GM18868 (cell line): ENCODE data around the gene SENP2.
"Not testable (repeated sequence)": the region's sequence is repeated elsewhere in the genome, so short reads cannot be mapped to it uniquely, and the experiment has no call there.

Source experiments
- ATAC-seq: cut with Tn5 transposase; IDR thresholded peaks from one replicate; pipeline ENCODE4 v1.9.1; 2021; ENCODE audit warnings: mild to moderate bottlenecking, moderate library complexity; ENCODE audit not compliant: unreplicated experiment

Gene SENP2

GRCh38 chr3:185585518-185585858 is 607 bp upstream of the SENP2 start:
- no peak for ATAC-seq

DNA sequence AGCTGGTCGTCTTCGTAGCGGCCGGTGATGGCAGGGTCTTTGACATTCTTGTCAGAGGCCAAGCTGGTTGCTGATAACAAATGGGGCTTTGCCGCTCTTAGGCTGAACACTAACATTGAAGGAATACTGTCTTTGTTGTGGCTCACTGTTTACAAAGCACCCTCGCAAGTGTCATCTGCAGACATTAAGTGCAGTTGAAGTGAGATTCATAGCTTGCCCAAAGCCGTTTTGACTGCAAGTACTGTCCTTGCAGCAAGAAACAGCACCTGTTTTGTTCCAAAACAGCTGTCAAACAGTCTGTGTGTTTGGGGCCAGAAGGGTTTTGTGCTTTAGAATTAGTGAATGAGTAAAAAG is 568 bp downstream of the SENP2 start:
- no peak for ATAC-seq

GRCh38 chr3:185594073-185594472 is 8.0 kb downstream of the SENP2 start:
- ATAC-seq = no peak

DNA sequence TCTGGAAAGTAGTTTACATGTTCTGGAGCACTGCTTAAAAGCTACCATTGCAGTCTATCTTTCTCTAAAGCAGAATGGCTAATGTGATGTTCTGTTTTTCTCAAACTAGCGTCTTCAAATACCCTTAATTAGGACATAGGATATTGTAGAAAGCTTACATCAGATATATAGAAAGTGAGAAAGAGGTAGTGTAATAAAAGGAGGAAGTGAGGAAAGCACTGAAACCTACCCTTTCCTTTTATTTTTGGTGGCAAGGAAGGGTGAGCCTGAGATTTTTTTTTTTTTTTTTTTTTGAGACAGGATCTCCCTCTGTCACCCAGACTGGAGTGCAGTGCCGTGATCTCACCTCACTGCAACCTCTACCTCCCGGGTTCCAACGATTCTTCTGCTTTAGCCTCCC is 9.4 kb downstream of the SENP2 start:
- ATAC-seq = peak; percentile 64

GRCh38 chr3:185605566-185605965 is 19.5 kb downstream of the SENP2 start:
- no peak for ATAC-seq

DNA sequence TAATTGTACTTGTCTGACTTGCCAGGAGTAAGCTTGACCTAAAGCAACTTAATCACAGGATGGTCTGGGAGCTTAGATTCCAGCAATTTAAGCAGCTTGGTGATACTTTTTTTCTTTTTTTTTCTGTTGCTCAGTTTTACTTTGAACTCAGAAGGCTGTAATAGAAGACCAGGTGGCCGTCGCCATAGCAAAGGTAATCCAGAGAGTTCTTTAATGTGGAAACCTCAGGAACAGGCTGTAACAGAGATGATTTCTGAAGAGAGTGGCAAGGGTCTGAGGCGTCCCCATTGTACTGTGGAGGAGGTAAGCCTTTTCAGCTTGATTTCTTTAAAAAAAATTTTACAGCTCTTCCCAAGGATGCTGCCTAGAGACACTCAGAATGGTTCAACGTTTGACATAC is 20.1 kb downstream of the SENP2 start:
- ATAC-seq = no peak

DNA sequence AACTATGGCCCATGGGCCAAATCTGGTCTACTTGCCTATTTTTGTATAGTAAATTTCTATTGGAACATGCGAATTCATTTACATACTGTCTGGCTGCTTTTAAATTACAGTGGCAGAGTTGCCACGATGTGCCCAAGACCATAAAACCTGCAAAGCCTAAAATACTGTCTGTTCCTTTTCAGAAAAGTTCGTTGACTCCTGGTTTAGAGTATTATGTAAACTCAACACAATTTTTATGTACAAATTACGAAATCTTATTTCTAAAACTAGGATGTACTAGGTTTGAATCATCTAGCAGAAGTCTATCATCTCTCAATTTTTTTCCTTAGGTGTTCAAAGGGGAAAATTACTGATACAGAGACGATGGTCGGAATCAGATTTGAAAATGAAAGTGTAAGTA is 26.9 kb downstream of the SENP2 start:
- no peak for ATAC-seq

DNA sequence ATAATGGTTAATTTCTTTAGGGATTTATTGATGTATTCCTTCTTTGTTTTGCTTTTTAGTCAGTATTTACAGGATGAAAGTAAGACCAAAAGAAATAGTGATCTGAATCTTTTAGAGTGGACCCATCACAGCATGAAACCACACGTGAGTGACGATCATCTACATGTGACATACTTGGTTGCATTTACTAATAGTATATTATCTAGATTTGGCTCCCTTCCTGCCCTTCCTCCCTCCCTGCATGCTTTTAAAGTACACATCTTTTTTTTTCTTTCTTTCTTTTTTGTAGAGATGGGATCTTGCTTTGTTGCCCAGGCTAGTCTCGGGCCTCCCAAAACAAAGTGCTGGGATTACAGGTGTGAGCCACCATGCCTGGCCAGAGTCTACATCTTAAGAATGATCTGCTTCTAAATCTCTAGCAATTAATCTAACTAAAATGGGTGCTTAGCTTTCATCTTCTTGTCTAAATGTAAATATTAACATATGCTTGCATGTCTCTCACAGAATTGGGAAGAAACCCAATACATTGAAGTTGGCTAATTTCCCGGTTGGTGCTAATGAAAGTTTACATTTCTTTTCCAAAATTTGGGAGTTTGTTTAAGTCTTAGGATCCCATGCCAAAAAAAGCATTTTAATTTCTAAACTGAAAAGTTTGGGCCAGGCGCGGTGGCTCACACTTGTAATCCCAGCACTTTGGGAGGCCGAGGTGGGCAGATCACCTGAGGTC is 38.0 kb downstream of the SENP2 start:
- no peak for ATAC-seq

DNA sequence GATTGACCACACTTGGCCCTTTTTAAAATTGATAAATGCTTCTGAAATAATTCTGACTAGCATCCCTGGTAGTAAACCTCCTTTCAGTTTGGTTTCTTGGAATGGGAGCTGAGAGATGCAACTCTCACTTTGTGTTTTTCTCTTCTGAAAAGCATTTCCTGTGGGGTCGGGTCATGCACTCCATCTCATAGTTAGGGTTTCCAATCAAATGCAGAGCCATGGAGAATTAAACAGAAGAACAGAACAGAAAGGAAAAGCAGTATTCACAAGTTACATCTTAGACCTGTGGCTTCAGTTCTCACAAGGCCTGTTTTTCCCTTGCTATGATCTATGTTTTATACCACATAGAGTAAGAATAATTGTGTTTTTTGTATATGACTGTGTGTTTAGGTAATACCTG is 39.7 kb downstream of the SENP2 start:
- ATAC-seq = no peak

DNA sequence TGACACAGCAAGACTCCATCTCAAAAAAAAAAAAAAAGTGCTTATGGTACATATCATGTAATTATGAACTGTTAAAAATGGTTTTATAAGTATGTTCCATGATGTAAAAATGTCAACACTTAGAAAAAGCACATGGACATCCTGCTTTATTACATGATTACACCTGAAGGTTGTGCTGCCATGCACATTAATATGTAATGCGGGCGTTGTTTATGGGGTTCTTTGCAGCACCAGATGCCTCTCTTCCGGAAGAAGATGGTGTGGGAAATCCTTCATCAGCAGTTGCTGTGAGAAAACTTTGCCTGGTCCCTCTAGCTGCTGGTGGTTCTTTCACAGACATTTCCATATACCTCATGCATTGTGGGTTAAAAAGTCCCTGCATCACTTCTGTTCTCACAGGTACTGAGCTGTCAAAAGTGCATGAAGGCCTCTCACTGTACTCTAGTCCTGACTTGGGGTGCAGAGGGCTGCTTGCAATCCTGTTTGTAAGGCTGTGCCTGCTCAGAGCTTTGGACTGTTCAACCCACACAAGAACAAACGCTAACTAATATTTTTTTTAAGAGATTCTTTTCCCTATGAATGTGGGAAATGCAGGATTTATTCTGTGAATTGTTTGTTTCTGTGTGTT is 43.6 kb downstream of the SENP2 start:
- ATAC-seq = peak; percentile 70

GRCh38 chr3:185630182-185630622 is 44.1 kb downstream of the SENP2 start:
- ATAC-seq = no peak

DNA sequence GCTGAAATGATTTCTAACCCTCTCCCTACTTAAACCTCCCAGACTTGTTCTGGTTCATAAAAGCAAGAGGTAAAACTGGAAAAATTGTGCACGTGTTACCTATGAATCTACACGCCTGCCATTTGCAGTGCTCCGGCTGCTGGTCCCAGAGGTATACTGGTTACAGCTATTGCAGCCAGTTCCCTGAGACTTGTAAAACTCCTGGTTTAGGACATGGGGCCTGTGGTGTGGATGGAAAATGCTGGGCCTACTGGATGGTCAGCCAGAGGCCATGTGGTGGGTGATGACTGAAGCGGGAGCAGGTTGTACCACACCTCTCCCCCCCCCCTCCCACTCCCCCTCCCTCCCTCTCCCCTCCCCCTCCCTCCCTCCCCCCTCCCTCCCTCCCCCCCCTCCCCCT is 45.0 kb downstream of the SENP2 start:
- ATAC-seq = no peak

DNA sequence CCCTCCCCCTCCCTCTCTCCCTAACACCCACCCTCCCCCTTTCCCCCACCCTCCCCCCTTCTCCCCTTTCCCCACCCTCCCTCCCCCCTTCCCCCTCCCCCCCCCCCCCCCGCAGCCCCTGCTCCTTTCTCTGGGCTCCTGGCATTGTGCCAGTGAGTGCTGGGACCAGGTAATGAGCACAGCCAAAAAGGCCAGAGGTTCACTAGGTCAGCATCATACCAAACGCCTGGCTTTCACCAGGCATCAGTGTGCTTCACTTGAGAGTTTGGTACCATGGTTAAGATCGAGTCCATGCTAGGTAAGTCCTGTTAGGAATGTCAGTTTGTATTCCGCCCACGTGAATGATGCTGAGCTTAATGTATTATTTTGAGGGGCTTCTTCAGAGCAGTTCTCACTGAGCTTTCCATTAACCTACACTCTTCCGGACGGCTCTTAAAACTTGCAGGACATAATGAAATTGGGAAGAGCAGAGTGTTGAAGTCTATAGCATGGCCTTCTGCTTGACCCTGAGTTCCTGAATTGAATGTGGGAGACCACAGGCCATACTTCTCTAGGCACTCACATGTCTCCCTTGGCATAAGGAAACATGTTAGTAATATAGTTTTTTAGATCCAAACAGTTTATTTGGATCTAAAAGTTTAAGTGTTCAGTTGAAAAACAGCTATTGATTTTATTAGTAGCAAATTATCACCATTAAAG is 45.6 kb downstream of the SENP2 start:
- no peak for ATAC-seq

- no peak for ATAC-seq
Observed at GRCh38 chr3:185632996-185633395, 46.9 kb downstream of the SENP2 start.

GRCh38 chr3:185637388-185637787 is 51.3 kb downstream of the SENP2 start:
- ATAC-seq = no peak

DNA sequence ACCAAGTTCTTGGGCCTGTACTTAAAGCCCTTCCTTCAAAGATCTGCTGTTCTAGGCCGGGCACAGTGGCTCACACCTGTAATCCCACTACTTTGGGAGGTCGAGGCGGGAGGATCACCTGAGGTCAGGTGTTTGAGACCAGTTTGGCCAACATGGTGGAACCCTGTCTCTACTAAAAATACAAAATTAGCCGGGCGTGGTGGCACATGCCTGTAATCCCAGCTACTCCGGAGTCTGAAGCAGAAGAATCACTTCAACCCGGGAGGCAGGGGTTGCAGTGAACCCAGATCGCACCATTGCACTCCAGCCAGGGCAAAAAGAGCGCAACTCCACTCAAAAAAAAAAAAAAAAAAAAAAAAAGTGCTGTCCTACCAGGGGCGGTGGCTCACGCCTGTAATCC is 52.6 kb downstream of the SENP2 start:
- ATAC-seq = not testable (repeated sequence)

GRCh38 chr3:185639632-185640206 is 53.6 kb downstream of the SENP2 start:
- ATAC-seq = no peak

DNA sequence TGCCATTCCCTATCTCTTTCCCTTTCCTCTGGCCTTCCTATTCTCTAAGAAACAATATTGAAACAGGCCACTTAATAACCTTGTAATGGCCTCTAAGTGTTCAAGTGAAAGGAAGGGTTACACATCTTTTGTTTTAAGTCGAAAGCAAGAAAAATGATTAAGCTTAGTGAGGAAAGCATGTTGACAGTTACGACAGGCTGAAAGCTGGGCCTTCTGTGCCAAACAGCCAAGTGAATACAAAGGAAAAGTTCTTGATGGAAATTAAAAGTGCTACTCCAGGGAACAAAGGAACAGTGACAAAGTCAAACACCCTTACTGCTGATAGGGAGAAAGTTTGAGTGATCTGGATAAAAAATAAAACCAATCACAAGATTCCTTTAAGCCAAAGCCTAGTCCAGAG is 54.2 kb downstream of the SENP2 start:
- ATAC-seq = no peak

DNA sequence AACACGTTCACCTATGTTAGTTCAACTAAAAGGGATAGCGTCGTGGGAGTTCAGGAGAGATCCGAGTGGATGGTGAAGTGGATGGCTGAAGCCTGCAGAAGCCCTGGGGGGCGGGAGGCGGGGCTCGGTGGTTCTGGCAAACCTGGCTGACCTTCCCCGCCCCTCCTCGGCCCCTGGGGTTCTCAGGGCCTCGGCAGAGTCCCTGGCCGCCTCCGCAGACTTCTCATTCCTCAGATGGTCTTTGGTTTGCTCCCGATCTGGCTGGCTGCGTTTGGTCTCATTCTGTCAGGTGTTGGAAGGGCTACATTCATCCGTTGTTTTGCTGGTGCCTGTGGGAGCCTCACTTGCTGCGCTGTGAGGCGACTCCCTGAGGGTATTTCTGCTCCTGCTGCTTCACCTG is 59.1 kb downstream of the SENP2 start:
- not testable (repeated sequence) for ATAC-seq

DNA sequence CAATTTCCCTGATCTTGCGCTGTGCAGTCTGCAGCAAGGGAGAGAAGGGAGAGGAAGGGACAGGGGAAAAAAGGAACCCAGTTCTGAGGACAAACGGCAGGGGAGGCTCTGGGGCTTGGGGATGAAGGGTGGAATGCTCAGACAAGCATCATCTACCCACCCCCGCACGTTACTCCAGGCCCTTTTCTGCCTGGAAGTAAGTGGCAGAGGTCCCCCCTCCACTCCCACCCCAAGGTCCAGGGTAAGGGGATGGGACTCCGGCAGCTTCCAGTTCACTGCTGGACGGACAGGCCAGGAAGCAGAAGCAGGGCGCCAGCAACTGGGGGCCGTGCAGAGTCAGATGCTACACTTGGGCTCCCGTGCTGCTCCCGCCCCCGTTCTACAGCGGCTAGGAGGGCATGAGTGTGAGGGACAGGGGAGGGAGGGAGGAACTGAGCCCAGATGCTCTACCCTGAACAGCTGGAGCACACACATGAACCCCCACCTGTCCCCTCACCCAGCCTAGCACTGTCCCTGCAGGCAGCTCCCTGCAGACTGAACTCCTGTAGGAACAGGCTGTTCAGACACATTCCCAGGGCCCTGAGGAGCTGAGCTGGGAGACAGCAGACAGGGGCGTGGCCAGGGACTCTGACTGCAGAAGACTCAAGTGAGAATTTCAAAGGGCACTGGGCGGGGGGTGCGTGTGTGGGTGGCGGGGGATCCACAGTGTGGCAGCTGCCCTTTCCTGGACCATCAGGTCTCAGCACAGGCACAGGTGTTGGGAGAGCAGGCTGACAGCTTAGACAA is 59.7 kb downstream of the SENP2 start:
- no peak for ATAC-seq
